Stimulated activated CD4-positive, alpha-beta T cell treated with anti-CD3 and anti-CD28 coated beads, Interleukin-15, amount 100 ng/mL, for 48 hours (primary cell): ENCODE results near the gene MAPKAPK2.
"Not testable (repeated sequence)": the region's sequence is repeated elsewhere in the genome, so short reads cannot be mapped to it uniquely, and the experiment has no call there.

Source experiments
- DNase-seq, 2 donors: peaks; one replicate each; pipeline ENCODE4 v3.0.0-alpha.2; 2020; ENCODE audit warnings: low read depth in 2 of 2

Gene MAPKAPK2

GRCh38 chr1:206684478-206685333 is at the start of gene MAPKAPK2:
TSS of gene MAPKAPK2 (plus strand) at chr1:206684905. CDS start at chr1:206685230, 325 bp downstream.
- peak; percentile 65 to 66 for DNase-seq

GRCh38 chr1:206635080-206635977 is 49.4 kb upstream of the MAPKAPK2 start, which contains the start of gene DYRK3:
TSS of gene DYRK3 (plus strand) at chr1:206635536. CDS start at chr1:206635704, 168 bp downstream.
- DNase-seq: peak; percentile 85 to 93

- DNase-seq: no peak
Observed at GRCh38 chr1:206635978-206636345, 48.7 kb upstream of the MAPKAPK2 start.

GRCh38 chr1:206636671-206637070 is 48.0 kb upstream of the MAPKAPK2 start:
- DNase-seq: no peak

GRCh38 chr1:206637605-206638004 is 47.1 kb upstream of the MAPKAPK2 start:
- DNase-seq: no peak

- not testable (repeated sequence) for DNase-seq
Observed at GRCh38 chr1:206642074-206642473, 42.6 kb upstream of the MAPKAPK2 start.

- DNase-seq: no peak
Observed at GRCh38 chr1:206643118-206643698, 41.5 kb upstream of the MAPKAPK2 start.

GRCh38 chr1:206646504-206646903 is 38.2 kb upstream of the MAPKAPK2 start:
- no peak for DNase-seq

- DNase-seq: no peak
Observed at GRCh38 chr1:206647224-206647623, 37.5 kb upstream of the MAPKAPK2 start.

GRCh38 chr1:206649261-206649921 is 35.3 kb upstream of the MAPKAPK2 start:
- no peak for DNase-seq

GRCh38 chr1:206651014-206651413 is 33.7 kb upstream of the MAPKAPK2 start:
- no peak for DNase-seq

- DNase-seq: no peak
Observed at GRCh38 chr1:206651958-206652890, 32.5 kb upstream of the MAPKAPK2 start.

GRCh38 chr1:206653715-206654459 is 30.8 kb upstream of the MAPKAPK2 start:
- DNase-seq: no peak

- DNase-seq: no peak
Observed at GRCh38 chr1:206654828-206655227, 29.9 kb upstream of the MAPKAPK2 start.

- DNase-seq: no peak
Observed at GRCh38 chr1:206655471-206655882, 29.2 kb upstream of the MAPKAPK2 start.

- no peak for DNase-seq
Observed at GRCh38 chr1:206656936-206657335, 27.8 kb upstream of the MAPKAPK2 start.

GRCh38 chr1:206657751-206658150 is 27.0 kb upstream of the MAPKAPK2 start:
- no peak for DNase-seq

GRCh38 chr1:206658264-206658980 is 26.3 kb upstream of the MAPKAPK2 start:
- DNase-seq: peak in 1 of 2 donors; percentile 20

- no peak for DNase-seq
Observed at GRCh38 chr1:206658981-206659273, 25.8 kb upstream of the MAPKAPK2 start.
